Adipose tissue (tissue), 3 donors: ENCODE data around the gene HAP1. TPM values are rescaled to one million over a fixed set of nuclear protein-coding genes. Genes with fewer than 3 reads are reported as not detected.
"Not testable (repeated sequence)": the region's sequence is repeated elsewhere in the genome, so short reads cannot be mapped to it uniquely, and the experiment has no call there.

ENCODE experiments used
- H3K27ac ChIP-seq: one replicate; pipeline ENCODE4 v1.5.1; 2013; ENCODE audit warnings: low read depth, low read length
- WGBS, 3 donors: extraction: QIAGEN DNeasy Blood & Tissue Kit; methylation state at CpG; one replicate each; pipeline ENCODE4 v1.1.7; 2013; 5-methylcytosine and 5-hydroxymethylcytosine counted together
- polyA plus RNA-seq, 3 donors: library from polyadenylated mRNA; stranded (reverse); fragments of 200-250 nt; gene quantifications; one replicate each; pipeline ENCODE4 v1.2.3, GENCODE V29; 2013
- donor health status: healthy with polysubstance abuse.
- donor health status: Bipolar disorder and iron deficiency.
- donor health status: healthy.

The HAP1 gene
- polyA plus RNA-seq, 3 donors: 0.03 to 0.48 (median 0.22) TPM

DNA sequence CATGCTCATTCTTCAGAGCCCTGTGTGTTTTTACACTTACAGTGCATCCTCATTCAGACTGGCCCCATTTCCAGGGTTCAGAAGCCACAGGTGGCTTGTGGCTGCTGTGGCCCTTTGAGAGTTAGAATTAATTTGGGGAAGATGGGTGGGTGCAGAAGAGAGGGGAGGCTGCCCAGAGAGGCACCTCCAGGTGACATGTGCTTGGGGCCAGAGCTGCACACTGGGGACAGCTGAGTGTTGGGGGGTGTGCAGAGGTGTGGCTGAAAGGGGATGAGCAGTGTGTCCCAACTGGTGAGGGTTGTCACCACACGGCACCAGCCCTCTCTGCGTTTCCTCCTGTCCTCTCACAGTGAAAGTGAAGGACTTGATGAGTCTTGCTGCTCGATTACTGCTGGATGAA is 52.7 kb downstream of the HAP1 start:
- WGBS, 3 donors: 72 to 92% (median 83%) methylated on average over 3 of the region's 3 CpGs
- H3K27ac ChIP-seq: no peak overlapping the region

DNA sequence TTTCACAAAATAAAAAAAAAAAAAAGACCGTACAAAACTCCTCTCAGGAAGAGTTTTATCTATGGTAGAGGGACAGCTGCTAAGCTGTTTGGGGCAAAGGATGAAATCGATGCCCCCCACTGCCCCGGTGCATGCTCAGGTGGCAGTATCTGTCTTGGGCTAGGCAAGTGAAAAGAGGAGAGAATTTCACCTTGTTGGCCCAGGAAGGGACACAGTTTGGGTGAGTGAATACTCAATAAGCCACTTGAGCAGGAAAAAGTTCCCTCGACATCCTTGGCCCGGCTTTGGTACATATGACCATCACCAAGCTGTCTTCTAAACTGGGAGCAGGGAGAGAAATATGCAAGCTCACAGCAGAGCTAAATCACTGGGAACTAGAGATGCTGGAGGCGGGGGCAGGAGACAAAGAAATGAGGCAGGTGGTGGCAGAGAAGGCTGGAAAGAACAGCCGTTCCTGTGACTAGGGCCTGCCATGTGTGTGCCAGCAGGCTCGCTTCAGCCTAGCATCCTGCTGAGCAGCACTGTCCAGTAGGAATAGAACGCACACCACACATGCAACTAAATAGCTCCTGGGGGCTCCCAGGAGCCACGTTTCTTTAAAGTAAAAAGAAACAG is 53.9 kb downstream of the HAP1 start:
- WGBS, 3 donors: 81 to 86% (median 85%) methylated on average over 10 of the region's 10 CpGs

DNA sequence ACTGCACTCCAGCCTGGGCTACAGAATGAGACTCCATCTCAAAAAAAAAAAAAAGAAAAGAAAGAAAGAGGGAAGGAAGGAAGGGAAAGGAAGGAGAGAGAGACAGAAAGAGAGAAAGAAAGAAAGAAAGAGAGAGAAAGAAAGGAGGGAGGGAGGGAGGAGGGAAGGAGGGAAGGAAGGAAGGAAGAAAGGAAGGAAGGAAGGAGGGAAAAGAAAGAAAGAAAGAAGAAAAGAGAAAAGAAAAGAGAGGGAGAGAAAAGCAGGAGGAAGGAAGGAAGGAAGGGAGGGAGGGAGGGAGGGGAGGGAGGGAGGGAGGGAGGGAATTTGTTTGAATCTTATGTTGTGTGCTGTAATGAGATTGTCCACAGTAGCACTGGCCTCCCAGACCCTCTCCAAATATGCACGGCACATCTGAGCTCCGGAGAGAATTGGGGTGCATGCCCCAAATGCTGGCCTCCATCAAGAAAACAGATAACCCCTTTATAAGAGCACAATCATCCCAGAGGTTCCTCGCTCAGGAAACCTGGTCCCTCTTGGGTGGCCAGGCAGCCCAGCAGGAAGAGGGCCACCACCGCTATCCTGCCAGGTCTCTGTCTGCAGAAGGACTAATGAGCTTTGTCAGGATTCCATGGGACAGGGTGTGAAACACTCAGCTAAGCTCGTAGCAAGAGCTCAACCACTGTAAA is 54.6 kb downstream of the HAP1 start:
- WGBS, 3 donors: 71 to 77% (median 75%) methylated on average over 5 of the region's 5 CpGs

More for the DNA sequence above, 53.9 kb downstream of the HAP1 start:
- H3K27ac ChIP-seq: no peak overlapping the region

DNA sequence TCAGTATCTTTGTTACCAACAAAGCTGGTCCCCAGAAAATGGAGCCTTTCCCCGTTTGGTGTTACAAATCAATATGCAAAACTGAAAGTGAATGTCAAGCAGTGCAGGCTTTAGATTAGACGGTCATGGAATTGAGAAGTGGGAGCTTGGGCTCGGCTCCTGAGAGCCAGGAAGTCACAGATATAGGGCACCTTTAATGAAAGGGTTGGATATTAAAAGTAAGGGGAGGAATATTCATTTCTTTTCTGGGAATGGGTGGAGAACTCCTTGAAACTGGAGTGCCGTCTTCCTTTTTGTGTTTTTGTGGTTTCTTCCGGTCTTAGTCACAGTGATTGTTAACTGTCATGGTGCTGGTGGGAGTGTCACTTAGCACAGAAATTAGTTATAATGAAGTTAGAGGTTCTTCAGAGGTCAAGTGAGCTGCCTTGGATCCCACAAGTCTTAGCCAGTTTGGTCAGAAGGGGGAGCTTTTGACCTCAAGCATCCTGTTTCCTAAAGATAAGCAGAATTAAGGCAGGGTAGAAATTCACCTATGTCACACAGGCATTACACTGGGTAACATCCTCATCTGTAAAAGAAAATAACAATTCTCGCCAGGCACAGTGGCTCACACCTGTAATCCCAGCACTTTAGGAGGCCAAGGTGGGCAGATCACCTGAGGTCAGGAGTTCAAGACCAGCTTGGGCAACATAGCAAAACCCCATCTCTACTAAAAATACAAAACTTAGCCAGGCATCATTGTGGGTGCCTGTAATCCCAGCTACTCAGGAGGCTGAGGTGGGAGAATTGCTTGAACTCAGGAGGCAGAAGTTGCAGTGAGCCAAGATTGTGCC is 55.3 kb downstream of the HAP1 start:
- WGBS, 3 donors: 17 to 41% (median 21%) methylated on average over 6 of the region's 6 CpGs

More for the DNA sequence above, 54.6 kb downstream of the HAP1 start:
- H3K27ac ChIP-seq: no peak overlapping the region

DNA sequence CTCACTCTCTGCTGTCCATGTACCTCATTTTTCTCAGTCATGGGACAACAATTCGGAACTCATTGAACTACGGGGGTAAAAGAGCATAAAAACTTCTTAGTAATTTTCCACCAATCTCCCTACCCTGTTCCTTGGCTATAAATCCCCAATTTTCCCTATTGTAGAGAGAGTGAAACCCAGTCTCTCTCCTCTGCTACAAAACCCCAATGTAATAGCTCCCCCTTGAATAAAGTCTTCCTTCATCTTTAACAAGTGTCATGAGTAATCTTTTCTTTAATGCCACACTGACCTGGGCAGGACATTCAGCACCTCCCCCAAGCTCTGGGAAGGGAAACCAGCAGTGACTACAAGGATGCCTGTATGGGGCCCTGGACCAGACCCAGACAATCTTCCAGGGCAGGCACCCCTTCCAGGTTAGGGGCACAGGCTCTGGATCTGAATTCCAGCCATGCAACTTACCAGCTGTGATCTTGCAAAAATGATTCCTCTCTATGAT is 56.0 kb downstream of the HAP1 start:
- WGBS, 3 donors: 80 to 88% (median 83%) methylated on average over 2 of the region's 2 CpGs
- H3K27ac ChIP-seq: no peak overlapping the region

More for the DNA sequence above, 55.3 kb downstream of the HAP1 start:
- no peak overlapping the region for H3K27ac ChIP-seq

DNA sequence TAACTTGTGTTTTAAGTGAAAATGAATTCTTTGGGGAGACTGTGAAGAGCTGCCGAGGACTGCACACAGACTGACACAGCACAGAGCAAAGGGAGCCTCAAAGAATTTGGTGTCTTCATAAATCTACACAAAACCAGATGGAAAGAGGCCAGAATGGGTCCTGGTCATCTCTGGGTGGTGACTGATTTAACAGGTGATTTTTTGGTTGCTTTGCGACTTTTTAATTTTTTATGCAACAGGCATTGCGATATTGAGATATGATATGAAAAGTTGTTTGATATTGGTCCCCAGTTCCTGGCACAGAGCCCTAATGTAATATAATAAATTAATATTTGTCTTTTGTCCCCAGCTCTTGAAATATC is 58.4 kb downstream of the HAP1 start:
- 49 to 90% (median 77%) methylated on average over 3 of the region's 3 CpGs for WGBS, 3 donors
- no peak overlapping the region for H3K27ac ChIP-seq

DNA sequence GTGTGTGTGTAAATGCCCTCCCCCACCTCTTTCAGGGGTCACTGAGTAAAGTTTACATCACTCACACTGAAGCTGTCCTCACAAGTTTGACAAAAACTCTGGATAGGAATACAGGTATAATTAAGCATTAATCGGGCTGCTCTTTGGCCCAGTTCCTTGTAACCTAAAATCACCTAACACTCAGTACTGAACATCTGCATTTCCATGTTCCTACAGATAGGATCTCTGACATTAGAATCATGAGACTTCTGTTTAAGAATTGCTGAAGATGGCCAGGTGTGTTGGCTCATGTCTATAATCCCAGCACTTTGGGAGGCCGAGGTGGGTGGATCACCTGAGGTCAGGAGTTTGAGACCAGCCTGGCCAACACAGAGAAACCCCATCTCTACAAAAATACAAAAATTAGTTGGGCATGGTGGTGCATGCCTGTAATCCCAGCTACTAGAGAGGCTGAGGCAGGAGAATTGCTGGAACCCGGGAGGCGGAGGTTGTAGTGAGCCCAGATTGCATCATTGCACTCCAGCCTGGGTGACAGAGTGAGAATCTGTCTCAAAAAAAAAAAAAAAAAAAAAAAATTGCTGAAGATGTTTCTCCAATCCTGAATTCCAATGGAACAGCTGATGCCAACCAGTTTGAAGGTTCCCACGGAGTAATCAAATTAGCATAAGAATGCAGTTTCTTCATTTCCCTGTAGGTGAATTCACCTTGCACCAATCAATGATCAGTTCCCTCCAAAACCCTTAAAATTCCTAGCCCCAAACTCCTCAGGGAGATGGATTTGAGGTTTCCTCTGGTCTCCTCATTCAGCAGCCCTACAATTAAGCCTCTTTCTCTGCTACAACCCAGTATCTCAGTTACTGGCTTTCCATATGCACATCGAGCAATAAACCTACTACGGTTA is 59.0 kb downstream of the HAP1 start:
- 64 to 86% (median 85%) methylated on average over 7 of the region's 7 CpGs for WGBS, 3 donors
- H3K27ac ChIP-seq: not testable (repeated sequence)

Other genes starting within 250 kb of the HAP1 start
- not detected for gene KRT36, start 244.7 kb downstream of the HAP1 start, polyA plus RNA-seq
- gene KRT13, start 229.0 kb downstream of the HAP1 start, polyA plus RNA-seq: 10 to 100 TPM in 1 of 3 donors, 1 to 10 TPM in 2; 2.6 to 53.0 (median 3.2) TPM
- gene KRT15, start 215.8 kb downstream of the HAP1 start, polyA plus RNA-seq: 1 to 10 TPM in 1 of 3 donors, under 1 TPM in 2; 0.11 to 2.1 (median 0.18) TPM
- gene KRT19, start 206.3 kb downstream of the HAP1 start, polyA plus RNA-seq: 100 to 1,000 TPM in 1 of 3 donors, 10 to 100 TPM in 2; 28.9 to 139 (median 29.1) TPM
- not detected for gene KRT9, start 162.6 kb downstream of the HAP1 start, polyA plus RNA-seq
- gene KRT14, start 147.7 kb downstream of the HAP1 start, polyA plus RNA-seq: 1 to 10 TPM in 2 of 3 donors, under 1 TPM in 1; 0.25 to 7.8 (median 1.0) TPM
- gene KRT16, start 121.9 kb downstream of the HAP1 start, polyA plus RNA-seq: 10 to 100 TPM in 1 of 3 donors, 1 to 10 TPM in 1, under 1 TPM in 1; 0.16 to 15.5 (median 4.4) TPM
- gene KRT17, start 110.1 kb downstream of the HAP1 start, polyA plus RNA-seq: under 1 TPM in 2 of 3 donors, not detected in 1; 0.60 to 0.70 TPM
- gene EIF1, start 45.8 kb downstream of the HAP1 start, polyA plus RNA-seq: 100 to 1,000 TPM; 426 to 985 (median 580) TPM
- 1 to 10 TPM in 1 of 3 donors, not detected in 2; 2.4 TPM for gene GAST, start 22.3 kb downstream of the HAP1 start, polyA plus RNA-seq
- 10 to 100 TPM; 35.7 to 49.0 (median 36.9) TPM for gene JUP, start 52.1 kb upstream of the HAP1 start, polyA plus RNA-seq
- 10 to 100 TPM in 1 of 3 donors, 1 to 10 TPM in 2; 3.3 to 11.1 (median 9.7) TPM for gene P3H4, start 77.3 kb upstream of the HAP1 start, polyA plus RNA-seq
- gene FKBP10, start 78.4 kb upstream of the HAP1 start, polyA plus RNA-seq: 10 to 100 TPM in 2 of 3 donors, 1 to 10 TPM in 1; 9.6 to 50.6 (median 24.6) TPM
- 10 to 100 TPM; 45.9 to 70.5 (median 50.0) TPM for gene NT5C3B, start 101.6 kb upstream of the HAP1 start, polyA plus RNA-seq
- gene KLHL10, start 103.2 kb upstream of the HAP1 start, polyA plus RNA-seq: under 1 TPM; 0.02 to 0.79 (median 0.64) TPM
- gene KLHL11, start 130.8 kb upstream of the HAP1 start, polyA plus RNA-seq: 1 to 10 TPM in 1 of 3 donors, under 1 TPM in 2; 0.89 to 1.4 (median 0.90) TPM
- 100 to 1,000 TPM in 1 of 3 donors, 10 to 100 TPM in 2; 41.5 to 104 (median 68.9) TPM for gene ACLY, start 184.3 kb upstream of the HAP1 start, polyA plus RNA-seq
- under 1 TPM; 0.48 to 0.79 (median 0.64) TPM for gene ODAD4, start 196.0 kb upstream of the HAP1 start, polyA plus RNA-seq
- 10 to 100 TPM; 19.4 to 45.6 (median 38.2) TPM for gene CNP, start 232.2 kb upstream of the HAP1 start, polyA plus RNA-seq